ENCODE data around the gene IFNGR2. TPM values are rescaled to one million over a fixed set of nuclear protein-coding genes. Genes with fewer than 3 reads are reported as not detected.

The IFNGR2 gene
- total RNA-seq, 1 donor from 2014 or later, result 14.9 TPM

DNA sequence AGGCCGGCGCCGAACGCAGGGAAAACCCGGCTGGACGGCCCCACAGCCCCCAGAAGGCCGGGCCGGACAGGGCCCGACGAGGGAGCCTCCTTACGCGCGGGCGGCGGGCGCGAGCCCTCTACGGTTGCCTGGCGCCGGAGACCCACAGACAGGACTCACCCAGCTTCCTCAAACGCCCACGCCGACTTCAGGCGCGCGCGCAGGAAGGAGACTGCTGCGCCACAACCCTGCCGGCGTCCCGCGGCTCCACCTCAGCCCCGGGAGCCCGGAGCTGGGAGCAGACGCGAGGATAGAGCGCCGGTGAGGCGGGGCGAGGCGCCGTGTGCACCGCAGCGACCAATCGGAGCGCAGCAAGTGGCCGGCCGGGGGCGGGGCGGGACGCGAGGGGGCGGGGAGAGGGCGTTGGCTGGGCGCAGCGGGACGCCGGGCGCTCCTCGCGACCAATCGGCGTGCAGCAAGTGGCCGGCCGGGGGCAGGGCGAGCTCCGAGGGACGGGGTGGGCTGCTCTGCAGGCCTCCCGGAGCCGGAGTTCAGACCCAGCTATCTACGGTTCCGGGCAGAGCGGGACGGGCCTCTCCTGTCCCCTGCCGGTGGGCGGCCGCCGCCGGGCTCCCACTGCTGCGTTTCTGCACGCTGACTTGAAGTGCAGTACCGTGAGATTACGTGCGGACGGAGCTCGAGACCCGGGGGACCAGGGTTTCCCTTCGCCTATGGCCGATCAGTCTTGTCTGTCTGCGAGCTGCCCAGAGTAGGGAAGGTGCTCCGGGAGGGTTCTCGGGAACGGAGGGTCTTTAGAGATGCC is 76.7 kb downstream of the IFNGR2 start, which contains the start of gene TMEM50B:
TMEM50B (minus strand) TSS at position 296 of the 802 bp plus-strand sequence. CDS start 11,089 bp downstream, outside the sequence.
- peak; percentile 93 for ATAC-seq
- DNase-seq (ENCODE audit: low spot score), result peak; percentile 98

DNA sequence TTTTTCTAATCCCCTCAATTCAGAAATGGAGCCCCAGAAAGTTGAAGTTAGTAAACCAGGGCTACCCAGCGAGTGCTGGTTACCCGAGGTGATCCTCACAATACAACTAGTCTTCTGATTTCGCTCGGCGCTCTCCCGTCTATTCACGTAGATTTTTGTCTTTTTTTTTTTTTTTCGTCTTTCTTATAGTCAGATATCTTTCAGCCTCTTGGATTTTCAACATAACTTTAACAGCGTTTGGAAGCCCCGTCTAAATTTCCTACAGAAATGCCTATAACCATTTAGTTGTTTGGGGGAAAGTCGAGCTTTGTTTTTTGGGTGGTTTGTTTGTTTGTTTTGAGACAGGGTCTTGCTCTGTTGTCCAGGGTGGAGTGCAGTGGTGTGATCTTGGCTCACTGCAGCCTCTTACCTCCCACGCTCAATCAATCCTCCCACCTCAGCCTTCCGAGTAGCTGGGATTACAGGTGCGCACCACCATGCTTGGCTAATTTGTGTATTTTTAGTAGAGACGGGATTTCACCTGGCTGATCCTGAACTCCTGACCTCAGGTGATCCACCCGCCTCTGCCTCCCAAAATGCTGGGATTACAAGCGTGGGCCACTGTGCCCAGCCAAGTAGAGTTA is 77.4 kb downstream of the IFNGR2 start:
- no peak for DNase-seq (ENCODE audit: low spot score)
- no peak for ATAC-seq

DNA sequence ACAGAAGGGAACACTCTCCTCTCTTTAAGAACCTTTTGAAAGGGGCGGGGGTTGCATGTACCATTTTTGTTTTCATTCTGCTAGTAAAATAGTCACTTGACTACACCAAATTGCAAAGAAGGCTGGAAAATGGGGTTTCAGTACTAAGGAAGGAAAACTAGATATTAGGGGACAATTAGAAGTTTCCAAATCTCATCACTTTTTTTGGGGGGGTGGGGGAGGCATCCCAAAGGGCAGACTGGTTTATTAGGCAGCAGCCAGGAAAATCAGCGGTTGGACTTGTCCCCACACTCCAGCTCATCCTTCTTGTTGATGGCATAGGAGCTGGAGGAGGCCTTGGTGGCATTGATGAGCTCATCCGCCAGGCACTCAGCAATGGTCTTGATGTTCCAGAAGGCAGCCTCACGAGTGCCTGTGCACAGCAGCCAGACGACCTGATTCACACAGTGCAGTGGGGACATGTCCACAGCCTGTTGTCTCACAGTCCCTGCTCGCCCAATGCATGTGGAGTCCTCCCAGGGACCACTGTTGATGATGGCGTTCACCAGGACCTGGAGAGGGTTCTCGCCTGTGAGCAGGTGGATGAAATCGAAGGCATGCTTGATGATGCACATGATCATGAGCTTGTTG is 78.2 kb downstream of the IFNGR2 start:
- ATAC-seq (no peak), DNase-seq (ENCODE audit: low spot score) (no peak)

Other genes starting within 250 kb of the IFNGR2 start
- 13.4 TPM for gene IFNAR2, start 173.5 kb upstream of the IFNGR2 start, total RNA-seq
- 12.3 TPM for gene IL10RB, start 137.0 kb upstream of the IFNGR2 start, total RNA-seq
- 47.6 TPM for gene IFNAR1, start 78.4 kb upstream of the IFNGR2 start, total RNA-seq
- gene TMEM50B, start 76.6 kb downstream of the IFNGR2 start, total RNA-seq, result 22.3 TPM
- 2.3 TPM for gene DNAJC28, start 88.3 kb downstream of the IFNGR2 start, total RNA-seq
- gene GART, start 138.7 kb downstream of the IFNGR2 start, total RNA-seq, result 31.7 TPM
- 94.6 TPM for gene SON, start 139.6 kb downstream of the IFNGR2 start, total RNA-seq
- gene DONSON, start 185.3 kb downstream of the IFNGR2 start, total RNA-seq, result 6.2 TPM
- gene CRYZL1, start 238.3 kb downstream of the IFNGR2 start, total RNA-seq, result 10.4 TPM
- 33.6 TPM for gene ITSN1, start 239.1 kb downstream of the IFNGR2 start, total RNA-seq